A673 (cell line): ENCODE measurements around the gene CDK15. TPM values are rescaled to one million over a fixed set of nuclear protein-coding genes. Genes with fewer than 3 reads are reported as not detected.

Source experiments
- BruUV-seq: library from RNA; stranded (reverse); fragments of 400-500 nt; replicated peaks from 2 replicates; lab custom pipeline; 2021; lab: Mats Ljungman, UMichigan
- CTCF ChIA-PET: fragments of 300-600 bp; sonication (Branson Sonifier 250); formaldehyde crosslinking; loops from one replicate; lab custom pipeline; 2022; ENCODE audit warnings: antibody characterized with exemption; lab: Charles Lee
- POLR2A ChIA-PET: fragments of 300-600 bp; sonication (Branson Sonifier 250); formaldehyde crosslinking; loops from one replicate; lab custom pipeline; 2022; ENCODE audit warnings: antibody characterized with exemption; ENCODE audit not compliant: low non-redundant PET; lab: Charles Lee
- DNase-seq: peaks from one replicate; pipeline ENCODE4 v3.0.0-alpha.2; 2015; ENCODE audit warnings: low spot score
- H3K27ac ChIP-seq: fragments of 200-600 bp; sonication (generic); 2 replicates; pipeline ENCODE4 v1.5.1; 2016; ENCODE audit warnings: mixed run types, low read depth, mild to moderate bottlenecking, mixed read lengths, antibody characterized with exemption, low read length; ENCODE audit not compliant: poor library complexity, severe bottlenecking
- H3K27me3 ChIP-seq: fragments of 200-600 bp; sonication (generic); replicated peaks from 2 replicates; pipeline ENCODE4 v1.6.1; 2017; ENCODE audit warnings: mixed run types, low read depth, mild to moderate bottlenecking, mixed read lengths, antibody characterized with exemption, low read length; ENCODE audit not compliant: insufficient read depth, poor library complexity
- H3K36me3 ChIP-seq: fragments of 200-600 bp; sonication (generic); 2 replicates; pipeline ENCODE4 v1.6.1; 2016; ENCODE audit warnings: mixed run types, mild to moderate bottlenecking, mixed read lengths, antibody characterized with exemption, low read length; ENCODE audit not compliant: insufficient read depth, poor library complexity, severe bottlenecking
- H3K4me1 ChIP-seq: fragments of 200-600 bp; sonication (generic); 2 replicates; pipeline ENCODE4 v1.6.1; 2017; ENCODE audit warnings: mixed run types, mild to moderate bottlenecking, mixed read lengths, antibody characterized with exemption, low read length; ENCODE audit not compliant: insufficient read depth, poor library complexity, severe bottlenecking
- H3K4me3 ChIP-seq: fragments of 200-600 bp; sonication (generic); 2 replicates; pipeline ENCODE4 v1.5.1; 2016; ENCODE audit warnings: low read depth, mixed run types, mild to moderate bottlenecking, mixed read lengths, low read length; ENCODE audit not compliant: poor library complexity, severe bottlenecking
- H3K9me3 ChIP-seq: fragments of 200-600 bp; sonication (generic); 2 replicates; pipeline ENCODE4 v1.6.1; 2016; ENCODE audit warnings: mixed run types, low read depth, mild to moderate bottlenecking, mixed read lengths, antibody characterized with exemption, low read length; ENCODE audit not compliant: poor library complexity, severe bottlenecking
- CTCF ChIP-seq: fragments of 300-800, 200-600 bp; sonication (generic); conservative IDR thresholded peaks from 2 replicates; pipeline ENCODE4 v1.5.1; 2017; ENCODE audit warnings: low read depth, mild to moderate bottlenecking, antibody characterized with exemption, low read length, moderate library complexity, mixed read lengths
- EZH2 ChIP-seq: fragments of 200-600 bp; sonication (generic); IDR thresholded peaks from 2 replicates; pipeline ENCODE4 v1.6.1; 2017; ENCODE audit warnings: borderline replicate concordance, low read depth, mild to moderate bottlenecking, mixed read lengths, antibody characterized with exemption, low read length; ENCODE audit not compliant: poor library complexity, severe bottlenecking
- intact Hi-C: fragments of 100-400 bp; cut with micrococcal nuclease; formaldehyde crosslinking; loops from one replicate; pipeline ENCODE4 v1.10.0; 2022; ENCODE audit not compliant: unreplicated experiment
- total RNA-seq: library from RNA; stranded (reverse); gene quantifications from 2 replicates; pipeline ENCODE4 v1.2.3, GENCODE V29; 2021

The CDK15 gene
- total RNA-seq, 1 experiment from 2014 or later, result 0.11 TPM

DNA sequence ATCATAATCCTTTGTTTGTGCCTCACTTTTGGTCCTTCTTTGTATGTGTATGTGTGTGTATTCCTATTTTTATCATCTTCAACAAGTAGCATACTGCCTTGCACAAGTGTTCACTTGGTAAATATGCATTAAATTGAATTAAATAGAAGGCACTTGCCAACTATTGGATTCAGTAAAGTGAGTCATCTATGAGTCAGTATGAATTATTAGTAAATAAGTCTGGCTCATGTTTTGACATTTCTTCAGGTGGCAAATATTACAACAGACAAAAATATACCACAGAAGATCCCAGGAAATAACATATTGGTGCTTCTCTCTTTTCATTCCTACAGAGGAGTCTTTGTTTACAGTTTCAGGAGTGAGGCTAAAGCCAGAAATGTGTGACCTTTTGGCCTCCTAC, 84.1 kb downstream of the CDK15 start:
- H3K27me3 ChIP-seq, result no peaks in the 10 kb centered on the region
- H3K27ac ChIP-seq, result no peak overlapping the region
- no peak for DNase-seq
- CTCF ChIA-PET, result no interaction called here
- POLR2A ChIA-PET, result no interaction called here
- TF ChIP-seq EZH2, result no peak
- TF ChIP-seq CTCF, result no peak
- intact Hi-C loops, result no loop called here
- BruUV-seq, result no TSS peak
- H3K4me3 ChIP-seq, result no peak overlapping the region
- H3K9me3 ChIP-seq, result no peaks in the 10 kb centered on the region
- H3K36me3 ChIP-seq, result no peaks in the 10 kb centered on the region
- H3K4me1 ChIP-seq, result peaks cover 65% of the 10 kb centered on the region

DNA sequence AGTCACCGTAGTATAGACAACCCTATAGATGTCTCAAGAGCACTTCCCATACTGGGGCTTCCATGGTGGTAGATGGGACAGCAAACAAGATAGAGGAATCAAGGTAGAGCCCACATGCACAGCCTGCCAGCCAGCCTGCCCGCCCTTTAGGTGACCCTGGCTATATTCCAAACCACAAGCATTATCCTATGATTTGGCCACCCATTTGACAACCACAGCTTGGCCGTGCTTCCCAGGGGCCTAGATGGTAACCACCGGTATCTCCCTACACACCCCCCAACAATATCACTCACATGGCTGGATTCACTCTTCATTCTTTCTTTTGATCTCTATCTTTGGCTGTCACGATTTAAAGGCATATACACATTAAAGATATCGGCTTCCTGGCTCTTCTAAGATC, 85.3 kb downstream of the CDK15 start:
- ChIA-PET POLR2A (no interaction called here), CTCF (no interaction called here)
- Histone ChIP-seq H3K27me3 (no peaks in the 10 kb centered on the region), H3K27ac (no peak overlapping the region), H3K4me3 (no peak overlapping the region), H3K4me1 (peaks cover 57% of the 10 kb centered on the region), H3K9me3 (no peaks in the 10 kb centered on the region), H3K36me3 (no peaks in the 10 kb centered on the region)
- DNase-seq, result no peak
- no peak for TF ChIP-seq EZH2
- TF ChIP-seq CTCF, result no peak
- intact Hi-C loops, result no loop called here
- no TSS peak for BruUV-seq

DNA sequence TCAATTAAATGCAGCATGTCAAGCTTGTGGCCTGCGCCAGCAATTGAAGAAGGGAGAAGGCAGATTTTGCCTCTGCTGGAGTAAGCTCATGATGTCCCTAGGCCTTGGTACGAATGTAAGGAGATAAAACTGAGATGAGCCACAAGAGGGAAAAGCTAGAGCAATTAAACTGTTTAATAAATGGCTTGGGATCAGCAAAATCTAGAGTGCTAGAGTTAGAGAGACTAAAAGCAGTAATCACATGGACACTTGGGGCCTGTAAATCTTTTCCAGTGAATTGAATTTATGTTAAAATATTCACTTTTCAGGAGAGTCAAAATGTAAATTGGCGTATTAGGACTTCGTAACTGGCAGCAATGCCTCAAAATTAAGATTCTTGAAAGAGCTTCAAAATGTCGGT, 86.2 kb downstream of the CDK15 start:
- ChIA-PET POLR2A (no interaction called here), CTCF (no interaction called here)
- intact Hi-C loops, result no loop called here
- DNase-seq, result peak; percentile 61
- TF ChIP-seq CTCF, result no peak
- TF ChIP-seq EZH2, result no peak
- peaks cover under 1% of the 10 kb centered on the region for H3K27me3 ChIP-seq
- H3K4me1 ChIP-seq, result peaks cover 48% of the 10 kb centered on the region
- no TSS peak for BruUV-seq
- H3K27ac ChIP-seq, result no peak overlapping the region
- H3K36me3 ChIP-seq, result no peaks in the 10 kb centered on the region
- H3K4me3 ChIP-seq, result no peak overlapping the region
- no peaks in the 10 kb centered on the region for H3K9me3 ChIP-seq
